B cell (primary cell): ENCODE measurements around the gene PAQR5. TPM values are rescaled to one million over a fixed set of nuclear protein-coding genes. Genes with fewer than 3 reads are reported as not detected.

ENCODE experiments used
- ATAC-seq: fragments of 200-7000 bp; cut with Tn5 transposase; one replicate; pipeline ENCODE4 v1.10.0; 2021; ENCODE audit warnings: low read depth, mild to moderate bottlenecking, moderate number of reproducible peaks, moderate library complexity
- CTCF ChIA-PET: fragments of 350-600 bp; sonication (Branson Sonifier 250); formaldehyde crosslinking; loops from one replicate; lab custom pipeline; 2021; ENCODE audit warnings: antibody characterized with exemption, inconsistent platforms; lab: Charles Lee
- POLR2A ChIA-PET: fragments of 350-600 bp; sonication (Branson Sonifier 250); formaldehyde crosslinking; loops from one replicate; lab custom pipeline; 2021; ENCODE audit warnings: antibody characterized with exemption; lab: Charles Lee
- DNase-seq: peaks from one replicate; pipeline ENCODE4 v3.0.0; 2013
- H2AFZ ChIP-seq: 2 replicates; pipeline ENCODE4 v1.6.1; 2012; ENCODE audit warnings: mild to moderate bottlenecking, low read depth, low read length; ENCODE audit not compliant: insufficient read depth, poor library complexity, severe bottlenecking
- H3K27ac ChIP-seq, 2 donors: 1 replicate in 1 of 2; 2 replicates in 1 of 2; pipeline ENCODE4 v1.5.1; 2012 to 2013; ENCODE audit warnings: low read length in 2 of 2, mild to moderate bottlenecking in 2 of 2, moderate library complexity in 1 of 2
- H3K27me3 ChIP-seq, 4 experiments: fragments of 200-600 bp in 1 of 4; sonication (generic) in 1 of 4; replicated peaks in 1 of 4; 1 replicate in 2 of 4; 2 replicates in 2 of 4; pipeline versions ENCODE4 v1.6.1 to v1.7.0; 2013 to 2016; ENCODE audit warnings: low read length in 3 of 4, mild to moderate bottlenecking in 2 of 4, mixed read lengths in 1 of 4, moderate library complexity in 1 of 4; ENCODE audit not compliant: insufficient read depth in 4 of 4, control insufficient read depth in 3 of 4; ENCODE audit errors: control extremely low read depth in 1 of 4
- H3K36me3 ChIP-seq, 2 experiments: replicated peaks in 1 of 2; 1 replicate in 1 of 2; 2 replicates in 1 of 2; pipeline versions ENCODE4 v1.6.1 to v1.7.1; 2013; ENCODE audit warnings: low read length in 1 of 2; ENCODE audit not compliant: insufficient read depth in 2 of 2, control insufficient read depth in 1 of 2; ENCODE audit errors: control extremely low read depth in 1 of 2, extremely low read depth in 1 of 2
- H3K4me1 ChIP-seq, 2 donors: fragments of 200-600 bp in 1 of 2; sonication (generic) in 1 of 2; 1 replicate in 1 of 2; 2 replicates in 1 of 2; pipeline versions ENCODE4 v1.5.1 to v1.6.1; 2013 to 2017; ENCODE audit warnings: low read length in 2 of 2; ENCODE audit not compliant: control insufficient read depth in 2 of 2, insufficient read depth in 2 of 2
- H3K4me2 ChIP-seq: replicated peaks from 2 replicates; pipeline ENCODE3; 2012; ENCODE audit warnings: mild to moderate bottlenecking, low read depth, low read length; ENCODE audit not compliant: poor library complexity, severe bottlenecking
- H3K4me3 ChIP-seq, 5 experiments: fragments of 200-600 bp in 1 of 5; sonication (generic) in 1 of 5; 1 replicate in 3 of 5; 2 replicates in 2 of 5; pipeline versions ENCODE4 v1.5.1 to v1.7.0; 2011 to 2016; ENCODE audit warnings: low read length in 4 of 5, mild to moderate bottlenecking in 4 of 5, low read depth in 2 of 5, control low read depth in 1 of 5, moderate library complexity in 1 of 5; ENCODE audit not compliant: insufficient read depth in 1 of 5; ENCODE audit errors: control extremely low read depth in 1 of 5, extremely low read depth in 1 of 5
- H3K79me2 ChIP-seq: fragments of 200-600 bp; sonication (generic); one replicate; pipeline ENCODE4 v1.6.0; 2016; ENCODE audit warnings: low read length; ENCODE audit not compliant: control insufficient read depth, insufficient read depth
- H3K9ac ChIP-seq: fragments of 200-600 bp; sonication (generic); 2 replicates; pipeline ENCODE4 v1.6.1; 2017; ENCODE audit warnings: mild to moderate bottlenecking, low read length, moderate library complexity
- H3K9me3 ChIP-seq, 3 donors: one replicate each; pipeline versions ENCODE4 v1.6.1 to v1.7.1; 2013; ENCODE audit warnings: low read length in 2 of 3; ENCODE audit not compliant: control insufficient read depth in 2 of 3, insufficient read depth in 1 of 3; ENCODE audit errors: control extremely low read depth in 1 of 3
- H4K20me1 ChIP-seq: 2 replicates; pipeline ENCODE4 v1.6.0; 2012; ENCODE audit warnings: mild to moderate bottlenecking, low read length; ENCODE audit not compliant: insufficient read depth, control insufficient read depth, poor library complexity, severe bottlenecking
- H3K27ac Mint-ChIP-seq: one replicate; pipeline ENCODE4 v1.8.0; 2021; ENCODE audit warnings: mixed read lengths
- H3K27me3 Mint-ChIP-seq: one replicate; pipeline ENCODE4 v1.8.0; 2021; ENCODE audit warnings: mixed read lengths
- H3K4me1 Mint-ChIP-seq: one replicate; pipeline ENCODE4 v1.8.0; 2021; ENCODE audit warnings: mixed read lengths
- H3K4me3 Mint-ChIP-seq: one replicate; pipeline ENCODE4 v1.8.0; 2021; ENCODE audit warnings: mixed read lengths
- H3K9me3 Mint-ChIP-seq: one replicate; pipeline ENCODE4 v1.8.0; 2022; ENCODE audit warnings: mixed read lengths; ENCODE audit not compliant: insufficient read depth
- CTCF ChIP-seq: fragments of 200-600 bp; IDR thresholded peaks from one replicate; pipeline ENCODE4 v1.8.0; 2022; ENCODE audit warnings: antibody characterized with exemption, mild to moderate bottlenecking
- EZH2 ChIP-seq: IDR thresholded peaks from 2 replicates; pipeline ENCODE4 v1.6.1; 2012; ENCODE audit warnings: borderline replicate concordance, low read depth, mild to moderate bottlenecking, moderate library complexity, low read length; ENCODE audit not compliant: insufficient read depth, poor library complexity, severe bottlenecking
- WGBS: methylation state at CpG from one replicate; pipeline ENCODE4 v1.1.5; 2013; ENCODE audit warnings: missing lambda C conversion rate; ENCODE audit not compliant: insufficient coverage; 5-methylcytosine and 5-hydroxymethylcytosine counted together
- intact Hi-C: fragments of 100-400 bp; cut with micrococcal nuclease; formaldehyde crosslinking; loops from one replicate; pipeline ENCODE4 v1.10.0; 2022
- polyA plus RNA-seq: library from polyadenylated mRNA; depleted of rRNA; stranded (reverse); fragments of >200 nt; gene quantifications from 2 replicates; pipeline ENCODE4 v1.2.3, GENCODE V29; 2012
- total RNA-seq, 2 donors: library from RNA; stranded (reverse); fragments of 120-200 nt in 1 of 2; gene quantifications; 1 replicate in 1 of 2; 2 replicates in 1 of 2; pipeline versions ENCODE4 v1.2.3 to v1.2.4, GENCODE V29; 2013 to 2022

The PAQR5 gene
- total and polyA plus RNA-seq, 2 donors (not counting 1 experiment from before 2014, with no cell fraction given): not detected

DNA sequence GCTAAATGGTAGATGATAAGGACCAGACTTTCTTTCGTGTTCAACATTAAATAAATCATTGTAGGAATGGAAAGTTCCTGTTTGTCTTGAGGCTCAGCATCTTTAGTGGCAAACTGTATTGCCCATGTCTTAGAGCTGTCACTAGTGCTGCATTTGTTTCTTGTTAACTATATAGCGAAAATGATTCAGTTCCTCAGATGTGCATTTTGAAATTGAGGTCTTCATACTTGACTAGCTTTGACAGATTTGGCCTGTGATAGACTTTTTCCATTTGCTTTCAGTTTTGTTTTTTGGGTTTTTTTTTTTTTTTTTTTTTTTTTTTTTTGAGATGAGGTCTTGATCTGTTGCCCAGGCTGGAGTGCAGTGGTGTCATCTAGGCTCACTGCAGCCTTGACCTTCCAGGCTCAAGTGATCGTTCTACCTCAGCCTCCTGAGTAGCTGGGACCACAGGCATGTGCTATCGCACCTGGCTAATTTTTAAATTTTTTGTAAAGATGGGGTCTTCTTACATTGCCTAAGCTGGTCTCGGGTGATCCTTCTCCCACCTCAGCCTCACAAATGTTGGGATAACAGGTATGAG is 144.4 kb downstream of the PAQR5 start:
- Histone ChIP-seq H3K36me3 (no peaks in the 10 kb centered on the region), H3K4me2 (peak overlapping the region; percentile 60), H3K4me1 (peaks cover 13 to 16% of the 10 kb centered on the region in 2 donors), H3K4me3 (peak overlapping the region in 1 of 5 experiments; percentile 31), H4K20me1 (no peaks in the 10 kb centered on the region), H3K27me3 (no peaks in the 10 kb centered on the region), H3K9ac (no peak overlapping the region), H3K27ac (peak overlapping the region; percentile 56 to 74), H2AFZ (peak overlapping the region; percentile 64), H3K79me2 (no peaks in the 10 kb centered on the region), H3K9me3 (no peaks in the 10 kb centered on the region)
- TF ChIP-seq EZH2 (no peak), CTCF (no peak)
- Mint-ChIP-seq H3K4me1 (peaks cover 19% of the 10 kb centered on the region), H3K27ac (peak overlapping the region; percentile 85), H3K27me3 (no peaks in the 10 kb centered on the region), H3K9me3 (no peaks in the 10 kb centered on the region), H3K4me3 (peak overlapping the region; percentile 65)
- 20% methylated on average over 1 of the region's 5 CpGs for WGBS
- ChIA-PET POLR2A (interaction anchor here (0.6 to 1.4 kb wide), 3 partner anchors 10 to 47 kb away, joined by 3 to 22 read pairs (median 5); partner anchors contain the start of gene RPLP1), CTCF (interaction anchor here (0.7 to 1.1 kb wide), 4 partner anchors 9 to 1084 kb away, joined by 3 read pairs; no protein-coding TSS in a partner anchor)
- intact Hi-C loops: loop anchor here (1.0 kb wide), 1 partner anchor 9 kb away; the partner anchor contains the start of gene RPLP1
- DNase-seq (peak; percentile 71), ATAC-seq (peak; percentile 94)

- Histone ChIP-seq H3K4me1 (peaks cover 13 to 16% of the 10 kb centered on the region in 2 donors), H3K36me3 (no peaks in the 10 kb centered on the region), H3K27ac (no peak overlapping the region), H3K4me3 (no peak overlapping the region), H4K20me1 (no peaks in the 10 kb centered on the region), H2AFZ (no peak overlapping the region), H3K79me2 (no peaks in the 10 kb centered on the region), H3K9ac (no peak overlapping the region), H3K9me3 (no peaks in the 10 kb centered on the region), H3K27me3 (no peaks in the 10 kb centered on the region), H3K4me2 (no peak overlapping the region)
- no peak overlapping the region for H3K4me3 Mint-ChIP-seq
- 98% methylated on average over 6 of the region's 7 CpGs for WGBS
- ChIA-PET CTCF (interaction anchor here (1.3 kb wide), 1 partner anchor 22 kb away, joined by 3 read pairs; no protein-coding TSS in a partner anchor), POLR2A (no interaction called here)
- DNase-seq: no peak
- ATAC-seq: no peak
- TF ChIP-seq CTCF (no peak), EZH2 (no peak)
- no peaks in the 10 kb centered on the region for H3K9me3 Mint-ChIP-seq
- H3K27ac Mint-ChIP-seq: no peak overlapping the region
- H3K27me3 Mint-ChIP-seq: no peaks in the 10 kb centered on the region
- peaks cover 19% of the 10 kb centered on the region for H3K4me1 Mint-ChIP-seq
- intact Hi-C loops: no loop called here
These were observed 146.0 kb downstream of the PAQR5 start for GRCh38 chr15:69444686-69445085.
